ENCODE results near the gene MPV17L2.

MPV17L2 gene

GRCh38 chr19:18216789-18217188 is 23.8 kb downstream of the MPV17L2 start:
- DNase-seq (ENCODE audit: low read depth, low spot score): no peak

- no peak for DNase-seq (ENCODE audit: low read depth, low spot score)
These were observed 25.1 kb downstream of the MPV17L2 start for GRCh38 chr19:18218159-18218558.

GRCh38 chr19:18218600-18218999 is 25.6 kb downstream of the MPV17L2 start:
- DNase-seq (ENCODE audit: low read depth, low spot score): no peak

DNA sequence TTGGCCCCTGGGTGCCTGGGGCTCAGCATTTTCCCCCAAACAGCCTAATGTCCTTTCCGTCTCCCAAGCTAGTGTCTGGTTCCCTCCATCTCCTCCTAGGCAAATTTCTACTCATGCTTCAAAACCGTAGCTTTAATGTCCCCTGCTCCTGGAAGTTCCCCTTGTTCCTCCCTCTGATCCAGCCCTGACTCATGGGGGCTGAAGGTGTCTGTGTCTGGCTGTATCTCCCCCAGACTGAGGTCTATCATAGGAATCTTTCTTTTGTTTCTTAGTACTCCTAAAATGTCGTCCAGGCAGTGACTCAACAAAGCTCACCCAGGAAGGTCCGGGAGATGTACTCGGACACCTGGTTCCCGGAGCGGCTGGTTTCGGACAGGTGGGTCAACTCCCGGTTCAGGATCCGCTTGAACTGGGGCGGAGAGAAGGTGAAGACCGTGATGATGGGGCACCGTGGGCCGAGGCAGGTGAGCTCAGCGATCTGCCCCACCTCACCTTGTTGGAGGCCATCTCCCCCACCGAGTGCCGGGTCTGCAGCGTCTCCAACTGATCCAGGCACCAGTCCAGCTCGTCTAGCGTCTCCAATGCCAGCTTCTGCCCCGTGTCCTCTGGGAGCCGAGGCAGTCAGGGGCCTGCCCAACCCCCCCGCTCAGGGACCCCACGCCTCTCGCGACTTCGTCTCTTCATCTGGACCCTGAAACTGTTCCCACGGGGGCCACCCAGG is 27.1 kb downstream of the MPV17L2 start:
- no peak for DNase-seq (ENCODE audit: low read depth, low spot score)

- no peak for DNase-seq (ENCODE audit: low read depth, low spot score)
These were observed 27.7 kb downstream of the MPV17L2 start for GRCh38 chr19:18220632-18221275.

DNA sequence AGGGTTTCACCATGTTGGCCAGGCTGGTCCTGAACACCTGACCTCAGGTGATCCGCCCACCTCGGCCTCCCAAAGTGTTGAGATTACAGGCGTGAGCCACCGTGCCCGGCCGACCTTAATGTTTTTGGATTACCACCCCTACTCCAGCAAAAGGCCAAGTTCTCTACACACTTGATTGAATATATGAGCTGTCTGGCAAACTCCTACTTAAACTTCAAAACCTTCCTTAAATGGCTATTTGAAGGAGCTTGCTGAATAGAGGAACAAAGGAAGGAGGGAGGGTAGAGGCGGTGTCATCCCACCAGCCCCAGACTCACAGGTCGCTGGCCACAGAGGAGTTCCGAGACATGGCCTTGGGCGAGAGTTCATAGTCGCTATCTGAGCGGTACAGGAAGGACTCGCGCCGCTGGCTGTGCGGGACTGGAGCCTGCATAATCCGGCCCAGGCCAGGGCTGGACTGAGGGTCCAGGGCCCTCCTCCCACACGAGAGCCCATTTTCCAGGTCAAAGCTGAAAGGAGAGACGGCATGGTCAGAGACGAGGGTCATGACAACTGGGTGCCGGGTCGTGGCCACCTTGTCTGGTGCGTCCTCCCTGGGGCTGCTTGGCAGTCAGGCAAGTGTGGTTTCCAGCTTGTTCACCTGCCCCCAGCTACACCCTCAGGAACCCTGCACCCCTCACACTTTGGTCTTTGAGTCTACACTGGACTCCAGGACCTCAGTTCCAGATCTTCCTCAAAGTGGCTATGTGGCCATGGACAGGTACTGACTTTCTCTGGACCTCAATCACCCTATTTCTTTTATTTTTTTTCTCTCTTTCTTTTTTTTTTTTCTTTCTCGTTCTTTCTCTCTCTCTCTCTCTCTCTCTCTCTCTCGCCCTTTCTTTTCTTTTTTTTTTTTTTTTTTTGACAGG is 29.1 kb downstream of the MPV17L2 start:
- no peak for DNase-seq (ENCODE audit: low read depth, low spot score)

- no peak for DNase-seq (ENCODE audit: low read depth, low spot score)
These were observed 31.0 kb downstream of the MPV17L2 start for GRCh38 chr19:18223860-18224524.

GRCh38 chr19:18224525-18225354 is 31.7 kb downstream of the MPV17L2 start:
- peak; percentile 71 for DNase-seq (ENCODE audit: low read depth, low spot score)

DNA sequence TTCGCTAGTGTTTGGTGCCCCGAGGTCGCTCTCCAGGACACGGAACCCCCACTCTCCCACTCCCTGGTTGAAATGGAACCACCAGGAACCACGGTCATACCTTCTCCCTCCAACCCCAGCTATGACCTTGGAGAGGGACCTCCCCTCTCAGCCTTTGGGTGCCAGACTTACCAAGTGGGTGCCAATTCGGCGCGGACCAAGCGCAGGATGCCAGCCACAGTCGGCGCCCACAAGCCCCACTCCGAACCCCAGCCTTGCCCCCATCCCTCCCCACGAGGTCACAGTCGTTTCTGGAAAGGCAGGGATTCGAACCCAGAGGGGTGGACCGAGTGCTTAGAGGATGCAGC is 32.3 kb downstream of the MPV17L2 start:
- no peak for DNase-seq (ENCODE audit: low read depth, low spot score)

DNA sequence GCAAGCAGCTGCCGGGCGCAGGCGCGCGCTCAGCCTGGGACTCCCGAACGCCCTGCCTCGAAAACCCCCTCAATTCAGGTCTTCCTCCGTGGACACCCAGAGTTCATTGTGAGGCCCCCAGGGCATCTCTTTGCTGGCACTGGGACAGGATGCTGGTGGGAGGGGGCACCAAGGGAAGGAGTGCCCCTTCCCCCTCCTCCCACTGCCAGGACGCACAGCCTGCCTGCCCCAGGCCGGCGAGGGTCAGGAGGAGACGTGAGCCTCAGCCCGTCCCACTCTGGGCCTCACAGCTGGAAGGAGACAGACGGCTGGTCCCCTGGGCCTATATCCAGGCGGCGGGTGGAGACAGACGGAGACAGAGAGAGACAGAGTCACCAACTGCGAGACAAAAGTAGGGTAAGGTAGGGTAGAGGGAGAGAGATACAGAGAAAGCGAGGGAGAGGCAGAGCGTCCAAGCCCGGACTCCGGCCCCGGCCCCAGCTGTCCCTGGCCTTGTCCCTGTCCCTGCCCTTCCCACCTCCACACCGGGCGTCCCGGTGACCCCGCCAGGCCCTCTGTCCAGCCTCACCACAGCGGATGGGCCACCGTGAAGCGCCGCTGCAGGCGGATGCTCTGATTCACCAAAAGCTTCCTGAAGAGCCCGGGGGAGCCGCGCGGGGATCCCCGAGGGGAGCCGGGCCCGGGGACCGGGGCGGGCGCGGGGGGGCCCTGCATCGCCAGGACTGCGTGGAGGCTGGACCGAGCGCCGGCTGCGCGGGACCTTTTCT is 32.9 kb downstream of the MPV17L2 start, which contains the start of gene PDE4C:
Gene PDE4C (minus strand): TSS at position 737 of the 767 bp plus-strand sequence. CDS start 23 bp downstream, at position 714.
- DNase-seq (ENCODE audit: low read depth, low spot score): no peak

DNA sequence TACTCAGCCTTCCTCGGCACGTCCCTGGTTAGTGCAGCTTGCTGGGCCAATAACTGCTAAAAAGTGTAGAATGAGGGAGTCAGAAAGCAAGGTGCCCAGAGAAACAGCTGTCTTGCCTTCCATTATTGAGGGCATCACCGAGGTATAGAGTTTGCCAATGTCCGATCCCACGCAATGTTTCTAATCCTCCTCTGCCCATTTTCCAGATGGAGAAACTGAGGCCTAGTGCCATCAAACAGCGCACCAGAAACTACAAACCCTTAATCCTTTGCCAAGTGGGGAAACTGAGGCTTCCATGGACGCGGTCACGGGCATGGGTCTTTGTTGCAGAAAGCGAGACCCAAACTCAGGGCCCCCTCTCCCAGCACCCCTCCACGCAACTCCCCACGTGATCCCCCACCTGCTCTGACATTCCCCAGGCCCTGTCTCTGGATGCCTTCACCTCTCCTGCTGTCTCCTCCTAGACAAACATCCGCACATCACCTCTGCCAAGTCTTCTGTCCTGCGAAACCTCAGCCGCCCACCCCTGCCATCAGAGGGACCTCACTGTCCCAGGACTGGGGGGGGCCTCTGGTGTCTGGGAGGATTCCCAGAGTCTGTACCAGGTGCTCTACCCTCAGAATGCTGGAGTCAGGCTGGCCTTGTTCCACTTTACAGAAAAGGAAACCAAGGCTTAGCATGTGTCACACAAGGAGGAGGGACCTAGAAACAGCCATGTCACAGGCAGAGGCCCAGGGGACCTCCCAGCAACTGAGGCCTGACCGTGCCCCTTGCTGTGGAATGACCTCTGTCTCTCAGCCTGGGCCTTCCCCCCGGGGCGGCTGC is 34.1 kb downstream of the MPV17L2 start:
- DNase-seq (ENCODE audit: low read depth, low spot score): no peak

DNA sequence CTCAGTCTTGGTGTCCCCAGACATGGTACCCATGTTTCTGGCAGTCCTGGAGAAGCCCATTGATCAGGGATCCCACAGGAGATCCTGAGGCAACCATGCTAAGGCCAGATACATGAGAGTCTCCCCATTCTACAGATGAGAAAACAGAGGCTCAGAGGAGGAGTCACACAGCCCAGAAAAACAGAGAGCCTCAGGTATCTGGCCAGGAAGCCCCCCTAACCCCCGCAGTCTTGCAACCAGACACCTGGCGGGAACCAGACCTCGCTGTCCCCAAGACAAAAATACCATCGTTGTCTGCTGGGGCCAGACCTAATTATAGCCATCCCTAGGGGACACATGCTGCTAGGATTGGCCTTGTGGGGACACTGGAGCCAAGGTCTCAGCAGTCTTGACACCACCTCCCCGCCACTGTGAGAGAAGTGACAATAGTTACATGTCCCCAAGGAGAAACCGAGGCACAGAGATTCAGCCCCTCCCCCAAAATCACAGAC is 34.8 kb downstream of the MPV17L2 start:
- DNase-seq (ENCODE audit: low read depth, low spot score): no peak

GRCh38 chr19:18229474-18229873 is 36.5 kb downstream of the MPV17L2 start:
- no peak for DNase-seq (ENCODE audit: low read depth, low spot score)

DNA sequence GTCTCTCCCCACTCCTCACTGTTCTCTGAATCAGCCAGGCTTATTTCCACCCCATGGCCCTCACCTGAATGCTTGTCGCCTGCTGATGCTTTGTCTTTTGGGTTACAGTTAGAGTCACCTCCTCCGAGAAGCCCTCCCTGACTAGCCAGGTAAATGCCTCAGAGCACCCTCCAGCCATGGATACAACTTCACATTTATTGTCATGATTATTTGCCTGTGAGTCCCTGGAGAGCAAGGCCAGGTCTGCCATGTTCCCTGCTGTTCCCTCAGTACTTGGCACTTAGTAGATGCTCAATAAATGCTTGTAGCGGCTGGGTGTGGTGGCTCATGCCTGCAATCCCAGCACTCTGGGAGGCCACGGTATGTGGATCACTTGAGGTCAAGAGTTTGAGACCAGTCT is 36.9 kb downstream of the MPV17L2 start:
- DNase-seq (ENCODE audit: low read depth, low spot score): no peak

DNA sequence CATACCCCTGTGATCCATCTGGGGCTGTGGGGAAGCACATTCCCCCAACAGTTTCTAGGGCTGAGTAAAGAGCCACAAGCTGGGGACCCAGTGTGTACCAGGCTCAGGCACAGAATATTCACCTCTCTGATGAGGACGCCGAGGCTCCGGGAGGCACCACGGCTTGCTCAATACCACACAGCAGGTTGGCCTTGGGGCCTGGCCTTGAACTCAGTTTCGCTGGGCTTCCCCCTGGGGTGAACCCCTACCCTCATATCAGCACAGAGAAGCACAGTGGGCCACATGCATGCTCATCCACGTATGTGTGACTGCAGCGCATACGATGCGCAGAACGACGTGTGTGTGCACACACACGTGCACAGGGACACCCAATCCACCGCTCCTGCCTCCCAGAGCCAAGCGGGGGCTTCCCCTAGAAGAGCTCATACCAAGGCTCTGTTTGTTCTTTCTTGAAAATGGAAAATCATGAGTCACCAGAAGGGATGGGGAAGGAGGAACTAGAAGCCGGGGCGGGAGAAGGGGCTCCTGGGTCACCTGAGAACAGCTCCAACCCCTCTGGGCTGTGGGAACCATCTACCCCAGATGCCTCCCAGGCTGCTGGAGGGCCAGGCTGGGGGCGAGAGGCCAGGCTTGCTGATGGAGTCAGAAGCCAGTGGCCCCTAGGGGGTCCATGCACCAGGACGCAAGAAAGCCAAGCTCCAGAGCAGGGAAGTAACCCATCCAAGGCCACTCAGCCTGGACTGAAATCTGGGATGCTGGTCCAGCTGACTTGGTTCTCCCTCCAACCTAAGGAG is 38.1 kb downstream of the MPV17L2 start:
- no peak for DNase-seq (ENCODE audit: low read depth, low spot score)

DNA sequence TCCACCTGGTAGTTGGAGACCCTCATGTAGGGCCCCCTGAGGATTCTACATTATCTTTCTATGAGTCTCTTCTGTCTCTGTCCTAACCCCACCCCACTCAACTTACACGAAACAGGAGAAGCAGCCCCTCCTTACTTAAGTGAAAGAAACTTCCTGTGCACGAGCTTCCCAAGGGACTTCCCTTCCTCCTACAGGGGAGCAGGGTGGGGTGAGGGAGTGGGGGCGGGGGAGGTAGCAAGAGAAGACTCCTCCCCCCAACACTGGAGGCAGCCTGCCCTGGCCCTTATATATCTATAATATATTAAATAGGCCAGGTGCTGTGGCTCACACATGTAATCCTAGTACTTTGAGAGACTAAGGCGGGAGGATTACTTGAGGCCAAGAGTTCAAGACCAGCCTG is 38.8 kb downstream of the MPV17L2 start:
- DNase-seq (ENCODE audit: low read depth, low spot score): no peak

DNA sequence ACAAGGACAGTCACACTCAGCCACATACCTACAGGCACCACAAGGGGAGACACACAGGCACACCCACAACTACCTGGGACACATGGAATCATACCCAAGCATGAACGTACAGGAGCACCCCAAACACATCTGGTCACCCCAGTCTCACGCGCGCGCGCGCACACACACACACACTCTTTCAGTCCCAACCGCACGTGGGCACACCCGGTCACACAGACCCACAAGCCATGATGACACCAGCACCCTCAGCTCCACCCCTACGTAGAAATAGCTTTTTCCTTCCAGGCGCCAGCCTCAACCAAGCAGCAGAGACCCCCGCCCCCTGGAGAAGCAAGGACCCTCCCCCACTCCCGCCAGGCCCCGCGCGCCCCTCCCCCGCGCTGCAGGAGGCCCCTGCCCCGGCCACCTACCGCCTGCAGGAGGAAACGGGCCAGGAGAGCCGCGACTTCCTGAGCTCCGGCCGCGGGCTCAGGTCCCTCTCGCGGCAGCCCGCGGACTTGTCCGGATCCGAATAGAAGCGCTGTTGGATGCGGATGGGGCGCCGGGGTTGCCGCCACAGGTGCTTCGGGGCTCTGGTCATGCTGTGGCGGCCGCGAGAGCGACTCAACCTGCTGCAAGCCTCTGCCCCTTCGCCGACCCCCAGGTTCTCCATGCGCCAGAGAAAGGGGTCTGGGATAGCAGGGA is 39.7 kb downstream of the MPV17L2 start:
- DNase-seq (ENCODE audit: low read depth, low spot score): no peak

Measured in activated naive CD8-positive, alpha-beta T cell treated with anti-CD3 and anti-CD28 coated beads, Interleukin-2, amount 50 U/mL, for 16 hours (primary cell).